ENCODE data around the gene PDCD6IP. TPM values are rescaled to one million over a fixed set of nuclear protein-coding genes. Genes with fewer than 3 reads are reported as not detected.

PDCD6IP gene
- total RNA-seq, 2 donors from 2014 or later = 117 to 151 TPM

DNA sequence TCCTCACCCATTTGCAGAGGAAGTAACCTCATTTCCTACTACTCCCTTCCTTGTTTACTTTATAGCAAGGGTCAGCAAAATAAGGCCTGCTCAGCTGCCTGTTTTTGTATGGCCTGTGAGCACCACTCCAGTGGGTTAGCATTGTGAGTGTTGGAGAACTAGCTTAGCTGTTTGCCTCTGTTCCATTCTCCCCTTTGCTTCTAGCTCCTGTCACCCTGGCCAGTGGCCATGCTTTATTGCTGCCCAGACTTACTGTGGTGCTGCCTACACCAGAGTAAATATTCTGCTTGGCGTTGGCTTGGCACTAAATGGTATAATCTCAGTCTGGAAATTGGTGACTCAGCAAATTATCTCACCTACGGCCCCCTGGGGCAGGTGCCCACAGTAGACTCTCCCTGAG lies 8.8 kb downstream of the PDCD6IP start:
- H3K4me3 ChIP-seq = no peak overlapping the region
- TF ChIP-seq CTCF (IDR thresholded peaks at IDR 0.05) = no peak
- no peak for ATAC-seq (ENCODE audit: insufficient number of reproducible peaks, low FRiP score, low read depth)
- no peak overlapping the region for H3K27ac ChIP-seq
- no peaks in the 10 kb centered on the region for H3K9me3 ChIP-seq
- peaks cover 18 to 32% of the 10 kb centered on the region in 2 donors for H3K4me1 ChIP-seq (ENCODE audit: control insufficient read depth in 1 of 2, low read depth in 2 of 2)
- no peaks in the 10 kb centered on the region for H3K27me3 ChIP-seq (replicated peaks; ENCODE audit: insufficient read depth)
- no peak for DNase-seq (ENCODE audit: low spot score)
- no peaks in the 10 kb centered on the region for H3K36me3 ChIP-seq

- Histone ChIP-seq H3K9me3 (no peaks in the 10 kb centered on the region), H3K27ac (no peak overlapping the region), H3K4me3 (no peak overlapping the region), H3K27me3 (replicated peaks; ENCODE audit: insufficient read depth) (no peaks in the 10 kb centered on the region), H3K36me3 (no peaks in the 10 kb centered on the region), H3K4me1 (ENCODE audit: control insufficient read depth in 1 of 2, low read depth in 2 of 2) (peaks cover 18 to 32% of the 10 kb centered on the region in 2 donors)
- ATAC-seq (ENCODE audit: insufficient number of reproducible peaks, low FRiP score, low read depth) = no peak
- no peak for TF ChIP-seq CTCF (IDR thresholded peaks at IDR 0.05)
- DNase-seq (ENCODE audit: low spot score) = no peak
Measured at GRCh38 chr3:33808559-33808958, 10.1 kb downstream of the PDCD6IP start.

- no peaks in the 10 kb centered on the region for H3K9me3 ChIP-seq
- peaks cover 18 to 32% of the 10 kb centered on the region in 2 donors for H3K4me1 ChIP-seq (ENCODE audit: control insufficient read depth in 1 of 2, low read depth in 2 of 2)
- TF ChIP-seq CTCF (IDR thresholded peaks at IDR 0.05) = no peak
- ATAC-seq (ENCODE audit: insufficient number of reproducible peaks, low FRiP score, low read depth) (no peak), DNase-seq (ENCODE audit: low spot score) (no peak)
- H3K4me3 ChIP-seq = no peak overlapping the region
- H3K36me3 ChIP-seq = no peaks in the 10 kb centered on the region
- no peaks in the 10 kb centered on the region for H3K27me3 ChIP-seq (replicated peaks; ENCODE audit: insufficient read depth)
- no peak overlapping the region for H3K27ac ChIP-seq
Measured at GRCh38 chr3:33810545-33810944, 12.1 kb downstream of the PDCD6IP start.

DNA sequence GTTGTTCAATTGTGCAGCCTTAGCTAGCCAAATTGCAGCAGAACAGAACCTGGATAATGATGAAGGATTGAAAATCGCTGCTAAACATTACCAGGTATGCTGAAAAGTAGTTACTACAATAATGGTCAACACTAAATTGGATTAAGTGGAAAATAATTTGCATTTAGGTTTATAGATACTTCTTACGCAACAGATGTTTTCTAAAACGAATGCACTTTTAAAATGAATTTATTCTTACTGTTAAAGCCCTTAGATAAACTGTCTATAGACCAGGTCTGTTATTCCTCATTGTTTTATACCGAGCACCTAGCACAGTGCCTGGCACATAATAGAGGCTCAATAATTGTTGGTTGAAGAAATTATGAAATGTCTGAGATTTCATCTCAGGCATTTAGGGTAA lies 23.6 kb downstream of the PDCD6IP start:
- Histone ChIP-seq H3K27ac (no peak overlapping the region), H3K4me3 (no peak overlapping the region), H3K9me3 (no peaks in the 10 kb centered on the region), H3K36me3 (peaks cover 11% of the 10 kb centered on the region), H3K4me1 (ENCODE audit: control insufficient read depth in 1 of 2, low read depth in 2 of 2) (no peaks in the 10 kb centered on the region), H3K27me3 (replicated peaks; ENCODE audit: insufficient read depth) (no peaks in the 10 kb centered on the region)
- DNase-seq (ENCODE audit: low spot score) = no peak
- TF ChIP-seq CTCF (IDR thresholded peaks at IDR 0.05) = no peak
- no peak for ATAC-seq (ENCODE audit: insufficient number of reproducible peaks, low FRiP score, low read depth)

DNA sequence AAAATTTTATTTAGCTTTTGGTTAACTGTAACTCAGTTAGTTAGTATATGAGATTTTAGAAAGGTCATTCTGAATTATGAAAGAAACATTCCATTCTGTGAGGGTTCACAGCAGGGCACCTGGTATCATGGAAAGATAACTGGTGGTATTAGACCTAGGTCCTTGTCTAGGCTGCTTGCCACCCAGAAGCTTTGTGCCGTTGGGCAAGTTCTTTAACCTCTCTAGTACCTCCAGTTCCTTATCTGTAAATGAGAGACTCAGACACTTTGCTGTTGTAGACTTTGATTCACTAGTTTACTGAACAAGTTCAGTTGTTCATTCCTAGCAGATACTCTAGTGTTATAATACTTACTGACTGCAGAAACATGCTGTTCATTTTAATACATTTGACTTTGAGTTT lies 25.4 kb downstream of the PDCD6IP start:
- no peak for DNase-seq (ENCODE audit: low spot score)
- H3K27me3 ChIP-seq (replicated peaks; ENCODE audit: insufficient read depth) = no peaks in the 10 kb centered on the region
- TF ChIP-seq CTCF (IDR thresholded peaks at IDR 0.05) = no peak
- no peaks in the 10 kb centered on the region for H3K9me3 ChIP-seq
- H3K4me1 ChIP-seq (ENCODE audit: control insufficient read depth in 1 of 2, low read depth in 2 of 2) = no peaks in the 10 kb centered on the region
- ATAC-seq (ENCODE audit: insufficient number of reproducible peaks, low FRiP score, low read depth) = no peak
- peaks cover 14% of the 10 kb centered on the region for H3K36me3 ChIP-seq
- H3K4me3 ChIP-seq = no peak overlapping the region
- H3K27ac ChIP-seq = no peak overlapping the region
